ENCODE results near the gene SF3B1.

The SF3B1 gene

DNA sequence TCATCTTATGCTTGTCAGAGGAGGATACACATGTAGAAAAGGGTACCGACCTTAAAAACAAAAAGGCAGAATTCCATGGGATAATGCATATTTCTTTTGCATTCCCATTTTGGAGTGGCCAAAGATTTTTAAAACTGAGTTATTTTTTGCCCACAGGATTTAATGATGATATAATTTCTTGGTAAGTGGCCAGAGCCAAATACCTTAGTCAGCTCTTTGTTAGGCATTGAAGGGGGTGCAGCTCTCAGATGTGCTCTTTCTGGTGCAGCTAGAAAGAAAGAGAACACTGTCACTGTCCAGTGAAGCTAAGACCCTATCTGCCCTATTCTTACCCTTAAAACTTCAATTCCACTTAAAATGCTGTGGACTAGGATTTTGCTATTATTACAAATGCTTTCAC is 29.3 kb upstream of the SF3B1 start (continued):
- TF ChIP-seq PRDM6 (tag by site-specific recombination; IDR thresholded peaks at IDR 0.05) (no peak), PRDM1 (tag by site-specific recombination; IDR thresholded peaks at IDR 0.05) (no peak)

DNA sequence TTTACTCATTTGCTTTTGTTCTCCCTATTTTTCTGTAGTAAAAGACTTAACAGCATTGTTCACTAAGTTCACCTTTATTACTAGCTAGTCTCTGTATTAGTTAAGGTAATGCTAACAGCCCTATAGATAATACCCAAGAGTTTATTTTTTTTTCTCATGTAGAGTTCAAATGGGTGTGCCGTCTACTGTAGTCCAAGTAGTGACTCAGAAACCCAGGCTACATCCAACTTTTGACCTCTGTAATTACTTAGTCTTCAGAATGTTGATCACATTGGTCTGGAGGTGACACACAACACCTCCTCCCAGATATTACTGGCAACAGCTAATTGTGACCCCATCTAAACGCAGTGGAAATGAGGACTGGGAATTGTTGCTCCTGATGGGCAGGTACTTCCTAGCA is 26.2 kb upstream of the SF3B1 start:
- ChIA-PET CTCF (no interaction called here), POLR2A (interaction anchor here (1.6 kb wide), 1 partner anchor 55 kb away, joined by 4 read pairs; the partner anchor contains the start of gene MOB4)
- TF ChIP-seq GLI2 (tag by site-specific recombination; IDR thresholded peaks at IDR 0.05; ENCODE audit: borderline replicate concordance, low read depth) (no peak), ZNF19 (tag by site-specific recombination; IDR thresholded peaks at IDR 0.05; ENCODE audit: low read depth) (no peak), PRDM1 (tag by site-specific recombination; IDR thresholded peaks at IDR 0.05) (no peak), SP3 (tag by site-specific recombination; IDR thresholded peaks at IDR 0.05) (no peak), SALL2 (tag by site-specific recombination; IDR thresholded peaks at IDR 0.05; ENCODE audit: borderline replicate concordance) (no peak), KLF9 (tag by site-specific recombination; IDR thresholded peaks at IDR 0.05; ENCODE audit: low read depth) (no peak), KLF1 (tag by site-specific recombination; IDR thresholded peaks at IDR 0.05) (no peak), ZNF132 (tag by site-specific recombination; IDR thresholded peaks at IDR 0.05; ENCODE audit: borderline replicate concordance) (no peak), ZNF302 (tag by site-specific recombination; IDR thresholded peaks at IDR 0.05; ENCODE audit: low read depth) (no peak), ELK4 (IDR thresholded peaks at IDR 0.05; ENCODE audit: borderline replicate concordance, low read depth, low read length) (no peak), ZNF426 (tag by site-specific recombination; IDR thresholded peaks at IDR 0.05) (no peak), EGR2 (tag by site-specific recombination; IDR thresholded peaks at IDR 0.05; ENCODE audit: low read depth) (no peak), ZNF791 (tag by site-specific recombination; IDR thresholded peaks at IDR 0.05) (no peak), ZNF639 (tag by site-specific recombination; IDR thresholded peaks at IDR 0.05) (no peak), IKZF3 (tag by site-specific recombination; IDR thresholded peaks at IDR 0.05) (no peak)
- TF ChIP-seq, protein P1, sequence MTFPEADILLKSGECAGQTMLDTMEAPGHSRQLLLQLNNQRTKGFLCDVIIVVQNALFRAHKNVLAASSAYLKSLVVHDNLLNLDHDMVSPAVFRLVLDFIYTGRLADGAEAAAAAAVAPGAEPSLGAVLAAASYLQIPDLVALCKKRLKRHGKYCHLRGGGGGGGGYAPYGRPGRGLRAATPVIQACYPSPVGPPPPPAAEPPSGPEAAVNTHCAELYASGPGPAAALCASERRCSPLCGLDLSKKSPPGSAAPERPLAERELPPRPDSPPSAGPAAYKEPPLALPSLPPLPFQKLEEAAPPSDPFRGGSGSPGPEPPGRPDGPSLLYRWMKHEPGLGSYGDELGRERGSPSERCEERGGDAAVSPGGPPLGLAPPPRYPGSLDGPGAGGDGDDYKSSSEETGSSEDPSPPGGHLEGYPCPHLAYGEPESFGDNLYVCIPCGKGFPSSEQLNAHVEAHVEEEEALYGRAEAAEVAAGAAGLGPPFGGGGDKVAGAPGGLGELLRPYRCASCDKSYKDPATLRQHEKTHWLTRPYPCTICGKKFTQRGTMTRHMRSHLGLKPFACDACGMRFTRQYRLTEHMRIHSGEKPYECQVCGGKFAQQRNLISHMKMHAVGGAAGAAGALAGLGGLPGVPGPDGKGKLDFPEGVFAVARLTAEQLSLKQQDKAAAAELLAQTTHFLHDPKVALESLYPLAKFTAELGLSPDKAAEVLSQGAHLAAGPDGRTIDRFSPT (tag by site-specific recombination; IDR thresholded peaks at IDR 0.05), result no peak
- Histone ChIP-seq H3K9me3 (ENCODE audit: control insufficient read depth, insufficient read depth, low read depth, low read length) (no peaks in the 10 kb centered on the region), H3K36me3 (ENCODE audit: control insufficient read depth in 2 of 2, insufficient read depth in 1 of 2, low read length in 2 of 2) (peaks cover 26 to 40% of the 10 kb centered on the region in 2 experiments), H3K27ac (ENCODE audit: extremely low read depth, low read depth, low read length) (no peak overlapping the region), H3K4me1 (ENCODE audit: control insufficient read depth, insufficient read depth, low read length) (no peaks in the 10 kb centered on the region), H3K4me3 (ENCODE audit: low read depth, low read length) (no peak overlapping the region)

GRCh38 chr2:197460649-197461048 is 25.8 kb upstream of the SF3B1 start:
- CTCF ChIA-PET, result no interaction called here

More at GRCh38 chr2:197460649-197461048, 25.8 kb upstream of the SF3B1 start:
- TF ChIP-seq HOXD13 (CRISPR knock-in tag; IDR thresholded peaks at IDR 0.05; ENCODE audit: borderline replicate concordance) (no peak), ZNF629 (tag by site-specific recombination; IDR thresholded peaks at IDR 0.05) (no peak), ZSCAN23 (tag by site-specific recombination; IDR thresholded peaks at IDR 0.05) (no peak), ZNF184 (tag by site-specific recombination; IDR thresholded peaks at IDR 0.05) (no peak), ZNF266 (tag by site-specific recombination; IDR thresholded peaks at IDR 0.05; ENCODE audit: low read depth) (no peak), OSR2 (tag by site-specific recombination; IDR thresholded peaks at IDR 0.05) (no peak), ZNF10 (tag by site-specific recombination; IDR thresholded peaks at IDR 0.05) (no peak), ZNF169 (tag by site-specific recombination; IDR thresholded peaks at IDR 0.05) (no peak), RBAK (tag by site-specific recombination; IDR thresholded peaks at IDR 0.05) (no peak), SP3 (tag by site-specific recombination; IDR thresholded peaks at IDR 0.05) (no peak)
- TF ChIP-seq, protein P2, sequence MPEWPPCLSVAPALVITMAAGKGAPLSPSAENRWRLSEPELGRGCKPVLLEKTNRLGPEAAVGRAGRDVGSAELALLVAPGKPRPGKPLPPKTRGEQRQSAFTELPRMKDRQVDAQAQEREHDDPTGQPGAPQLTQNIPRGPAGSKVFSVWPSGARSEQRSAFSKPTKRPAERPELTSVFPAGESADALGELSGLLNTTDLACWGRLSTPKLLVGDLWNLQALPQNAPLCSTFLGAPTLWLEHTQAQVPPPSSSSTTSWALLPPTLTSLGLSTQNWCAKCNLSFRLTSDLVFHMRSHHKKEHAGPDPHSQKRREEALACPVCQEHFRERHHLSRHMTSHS (tag by site-specific recombination; IDR thresholded peaks at IDR 0.05), result no peak
- Histone ChIP-seq H3K4me1 (ENCODE audit: control insufficient read depth, insufficient read depth, low read length) (no peaks in the 10 kb centered on the region), H3K4me3 (ENCODE audit: low read depth, low read length) (no peak overlapping the region), H3K9me3 (ENCODE audit: control insufficient read depth, insufficient read depth, low read depth, low read length) (no peaks in the 10 kb centered on the region), H3K27ac (ENCODE audit: extremely low read depth, low read depth, low read length) (no peak overlapping the region), H3K36me3 (ENCODE audit: control insufficient read depth in 2 of 2, insufficient read depth in 1 of 2, low read length in 2 of 2) (peaks cover 22 to 37% of the 10 kb centered on the region in 2 experiments)
- POLR2A ChIA-PET, result interaction anchor here (1.3 to 1.6 kb wide), 3 partner anchors 26 to 55 kb away, joined by 3 to 4 read pairs (median 4); partner anchors contain the start of genes MOB4 and SF3B1
